GM19193 (cell line): Measurements from ENCODE around the gene KDF1.

ENCODE experiments used
- POLR2A ChIP-seq: IDR thresholded peaks from 4 replicates; pipeline ENCODE4 v1.6.1; 2011; ENCODE audit not compliant: insufficient read depth, insufficient read length; ENCODE audit errors: extremely low read depth

Gene KDF1

GRCh38 chr1:26959722-26960624 lies at the start of gene KDF1:
TSS of gene KDF1 (minus strand) at chr1:26960468. CDS start at chr1:26952380, 8,088 bp downstream.
- TF ChIP-seq POLR2A: no peak

- TF ChIP-seq POLR2A: no peak
Observed at GRCh38 chr1:27009601-27010197, 49.4 kb upstream of the KDF1 start.

GRCh38 chr1:27007909-27008582 lies 47.8 kb upstream of the KDF1 start:
- TF ChIP-seq POLR2A: no peak

GRCh38 chr1:27006683-27007082 lies 46.4 kb upstream of the KDF1 start:
- no peak for TF ChIP-seq POLR2A

GRCh38 chr1:27005648-27006496 lies 45.6 kb upstream of the KDF1 start:
- TF ChIP-seq POLR2A: no peak

GRCh38 chr1:27005166-27005530 lies 44.9 kb upstream of the KDF1 start:
- no peak for TF ChIP-seq POLR2A

GRCh38 chr1:27004471-27005165 lies 44.4 kb upstream of the KDF1 start:
- no peak for TF ChIP-seq POLR2A

- no peak for TF ChIP-seq POLR2A
Observed at GRCh38 chr1:27003745-27004470, 43.6 kb upstream of the KDF1 start.

- TF ChIP-seq POLR2A: no peak
Observed at GRCh38 chr1:27001570-27002360, 41.5 kb upstream of the KDF1 start.

GRCh38 chr1:27000817-27001460 lies 40.7 kb upstream of the KDF1 start:
- no peak for TF ChIP-seq POLR2A

GRCh38 chr1:27000090-27000816 lies 40.0 kb upstream of the KDF1 start:
- no peak for TF ChIP-seq POLR2A
